H9 (cell line): ENCODE measurements around the gene ANKRD11. TPM values are rescaled to one million over a fixed set of nuclear protein-coding genes. Genes with fewer than 3 reads are reported as not detected.
A peak's percentile ranks its signal among the peaks of the same experiment; 100 is the strongest.

ENCODE experiments used
- DNase-seq: peaks from one replicate; pipeline ENCODE4 v3.0.0-alpha.2; 2017
- H2AFZ ChIP-seq: one replicate; pipeline ENCODE4 v1.6.1; 2013; ENCODE audit warnings: mild to moderate bottlenecking, low read length, control low read depth, moderate library complexity
- H2AK5ac ChIP-seq: 2 replicates; pipeline ENCODE4 v1.6.1; 2013; ENCODE audit warnings: low read length, control low read depth, mixed read lengths; ENCODE audit not compliant: insufficient read length
- H2BK120ac ChIP-seq: one replicate; pipeline ENCODE4 v1.6.1; 2013; ENCODE audit warnings: low read depth, mild to moderate bottlenecking, low read length, control low read depth, inconsistent platforms; ENCODE audit not compliant: poor library complexity, severe bottlenecking
- H2BK12ac ChIP-seq: 2 replicates; pipeline ENCODE4 v1.6.1; 2013; ENCODE audit warnings: low read length, control low read depth, mixed read lengths, low read depth; ENCODE audit not compliant: insufficient read length
- H2BK15ac ChIP-seq: 2 replicates; pipeline ENCODE4 v1.6.1; 2013; ENCODE audit warnings: low read depth, low read length, control low read depth
- H2BK20ac ChIP-seq: one replicate; pipeline ENCODE4 v1.6.1; 2013; ENCODE audit warnings: low read depth, mild to moderate bottlenecking, low read length, control low read depth, inconsistent platforms; ENCODE audit not compliant: poor library complexity, severe bottlenecking
- H2BK5ac ChIP-seq: 2 replicates; pipeline ENCODE4 v1.6.1; 2013; ENCODE audit warnings: low read length, control low read depth, mixed read lengths; ENCODE audit not compliant: insufficient read length
- H3K14ac ChIP-seq: 2 replicates; pipeline ENCODE4 v1.6.1; 2013; ENCODE audit warnings: low read length, control low read depth; ENCODE audit not compliant: insufficient read depth
- H3K18ac ChIP-seq: 2 replicates; pipeline ENCODE4 v1.6.1; 2013; ENCODE audit warnings: low read depth, mild to moderate bottlenecking, mixed read lengths, low read length, control low read depth; ENCODE audit not compliant: insufficient read length
- H3K23ac ChIP-seq: 2 replicates; pipeline ENCODE4 v1.6.1; 2013; ENCODE audit warnings: low read length, control low read depth, mixed read lengths, low read depth; ENCODE audit not compliant: insufficient read length
- H3K23me2 ChIP-seq: 2 replicates; pipeline ENCODE4 v1.6.1; 2013; ENCODE audit warnings: low read depth, mild to moderate bottlenecking, mixed read lengths, low read length, control low read depth; ENCODE audit not compliant: insufficient read length, poor library complexity, severe bottlenecking
- H3K27ac ChIP-seq: 2 replicates; pipeline ENCODE4 v1.5.1; 2013; ENCODE audit warnings: low read length, control low read depth, mixed read lengths, low read depth; ENCODE audit not compliant: insufficient read length
- H3K27me3 ChIP-seq: 2 replicates; pipeline ENCODE4 v1.6.1; 2013; ENCODE audit warnings: low read length, control low read depth, inconsistent platforms; ENCODE audit not compliant: insufficient read depth
- H3K4ac ChIP-seq: 2 replicates; pipeline ENCODE4 v1.6.1; 2013; ENCODE audit warnings: low read depth, mild to moderate bottlenecking, control low read depth, inconsistent platforms, low read length, moderate library complexity
- H3K4me1 ChIP-seq: 2 replicates; pipeline ENCODE4 v1.6.1; 2013; ENCODE audit warnings: low read length, control low read depth, inconsistent platforms; ENCODE audit not compliant: insufficient read depth
- H3K4me2 ChIP-seq: 2 replicates; pipeline ENCODE4 v1.6.1; 2013; ENCODE audit warnings: low read length, control low read depth, mixed read lengths; ENCODE audit not compliant: insufficient read length, insufficient read depth
- H3K56ac ChIP-seq: 2 replicates; pipeline ENCODE4 v1.6.1; 2013; ENCODE audit warnings: low read depth, mild to moderate bottlenecking, mixed read lengths, low read length, control low read depth; ENCODE audit not compliant: insufficient read length
- H3K79me1 ChIP-seq: 2 replicates; pipeline ENCODE4 v1.6.1; 2013; ENCODE audit warnings: low read depth, mild to moderate bottlenecking, moderate library complexity, low read length, control low read depth, inconsistent platforms; ENCODE audit not compliant: insufficient read depth, poor library complexity, severe bottlenecking
- H3K79me2 ChIP-seq: 2 replicates; pipeline ENCODE4 v1.6.1; 2013; ENCODE audit warnings: low read length, control low read depth, inconsistent platforms; ENCODE audit not compliant: insufficient read depth
- H3K9ac ChIP-seq: 2 replicates; pipeline ENCODE4 v1.6.1; 2013; ENCODE audit warnings: low read length, control low read depth, mixed read lengths; ENCODE audit not compliant: insufficient read length; ENCODE audit errors: extremely low read depth
- H3K9me3 ChIP-seq: one replicate; pipeline ENCODE4 v1.6.1; 2013; ENCODE audit warnings: low read depth, low read length, inconsistent platforms; ENCODE audit not compliant: control insufficient read depth
- H3T11ph ChIP-seq: one replicate; pipeline ENCODE4 v1.6.1; 2013; ENCODE audit warnings: mild to moderate bottlenecking, low read length, control low read depth, inconsistent platforms
- H4K20me1 ChIP-seq: one replicate; pipeline ENCODE4 v1.6.1; 2013; ENCODE audit not compliant: control insufficient read depth, insufficient read length, insufficient read depth
- H4K5ac ChIP-seq: 2 replicates; pipeline ENCODE4 v1.6.1; 2013; ENCODE audit warnings: low read depth, mild to moderate bottlenecking, mixed read lengths, low read length, control low read depth; ENCODE audit not compliant: insufficient read length
- H4K8ac ChIP-seq: replicated peaks from 2 replicates; pipeline ENCODE4 v1.6.1; 2013; ENCODE audit warnings: low read length, control low read depth, mixed read lengths, low read depth; ENCODE audit not compliant: insufficient read length
- H4K91ac ChIP-seq: 2 replicates; pipeline ENCODE4 v1.6.1; 2013; ENCODE audit warnings: low read depth, mild to moderate bottlenecking, moderate library complexity, mixed read lengths, low read length, control low read depth; ENCODE audit not compliant: insufficient read length
- H3K27ac Mint-ChIP-seq, 3 experiments: 2 replicates in 2 of 3; 3 replicates in 1 of 3; pipeline ENCODE4 v1.8.0; 2020 to 2021; ENCODE audit warnings: mixed read lengths in 3 of 3, mild to moderate bottlenecking in 1 of 3, moderate library complexity in 1 of 3
- H3K27me3 Mint-ChIP-seq: 2 replicates; pipeline ENCODE4 v1.8.0; 2021; ENCODE audit warnings: low read depth, mild to moderate bottlenecking, moderate library complexity, mixed read lengths
- H3K36me3 Mint-ChIP-seq, 3 experiments: 2 replicates in 2 of 3; 3 replicates in 1 of 3; pipeline ENCODE4 v1.8.0; 2020 to 2021; ENCODE audit warnings: low read depth in 3 of 3, mixed read lengths in 3 of 3; ENCODE audit not compliant: insufficient read depth in 1 of 3
- H3K4me1 Mint-ChIP-seq, 2 experiments: 2 replicates each; pipeline ENCODE4 v1.8.0; 2020; ENCODE audit warnings: mixed read lengths in 2 of 2
- H3K4me3 Mint-ChIP-seq, 2 experiments: 2 replicates in 1 of 2; 3 replicates in 1 of 2; pipeline ENCODE4 v1.8.0; 2020 to 2021; ENCODE audit warnings: mild to moderate bottlenecking in 2 of 2, mixed read lengths in 2 of 2, moderate library complexity in 1 of 2
- H3K9me3 Mint-ChIP-seq, 2 experiments: 2 replicates in 1 of 2; 3 replicates in 1 of 2; pipeline ENCODE4 v1.8.0; 2020; ENCODE audit warnings: mild to moderate bottlenecking in 2 of 2, mixed read lengths in 2 of 2, moderate library complexity in 1 of 2
- WGBS: extraction: QIAGEN DNeasy Blood & Tissue Kit; methylation state at CpG from one replicate; pipeline ENCODE4 v1.1.7; 2013; ENCODE audit warnings: missing lambda C conversion rate, low lambda C conversion rate, mixed read lengths; ENCODE audit not compliant: insufficient read length; ENCODE audit errors: extremely low coverage; 5-methylcytosine and 5-hydroxymethylcytosine counted together
- total RNA-seq: library from RNA; stranded (reverse); gene quantifications from 2 replicates; pipeline ENCODE4 v1.2.1, GENCODE V29; 2021
- TF ChIP-seq, protein P1 (sequence below): fragments of 200-600 bp; sonication (generic); conservative IDR thresholded peaks from 3 replicates; pipeline ENCODE4 v1.8.0; 2021; ENCODE audit warnings: antibody characterized with exemption, mild to moderate bottlenecking

Gene ANKRD11
- total RNA-seq, 1 experiment from 2014 or later, result 181 TPM

DNA sequence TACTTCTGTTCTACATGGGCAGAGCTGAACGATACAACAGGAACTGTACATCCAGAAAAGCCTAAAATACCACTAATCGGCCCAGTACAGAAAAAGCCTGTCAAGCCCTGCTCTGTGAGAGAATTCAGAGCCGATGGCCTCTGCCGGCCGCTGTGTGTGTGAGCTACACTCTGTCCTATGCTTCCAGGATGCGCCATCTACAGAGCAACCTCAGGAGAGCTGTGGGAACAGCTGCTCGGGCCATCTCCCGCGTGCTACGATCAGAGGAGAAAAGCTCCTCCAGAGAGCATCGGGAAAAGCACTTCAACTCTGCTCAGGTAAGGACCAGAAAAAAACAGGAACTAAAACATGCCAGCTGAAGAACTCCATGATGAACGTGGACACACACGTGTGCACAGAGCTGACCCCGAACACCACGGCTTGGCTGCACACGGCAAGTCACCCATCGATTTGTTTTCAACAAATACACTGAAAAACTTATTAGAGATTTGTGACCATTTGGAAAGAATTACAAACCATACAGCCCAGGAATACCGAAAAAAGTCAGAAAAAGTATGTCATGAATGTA lies 115.9 kb downstream of the ANKRD11 start:
- Histone ChIP-seq H3K18ac (no peak overlapping the region), H3K9me3 (no peaks in the 10 kb centered on the region), H2AFZ (no peak overlapping the region), H3K79me1 (peaks cover 3% of the 10 kb centered on the region), H2AK5ac (no peak overlapping the region), H3K4me1 (peaks cover 2% of the 10 kb centered on the region; the same call in 1 of the 2 replicates), H3T11ph (no peak overlapping the region), H3K4ac (no peak overlapping the region), H3K27ac (no peak overlapping the region), H3K27me3 (no peaks in the 10 kb centered on the region), H3K79me2 (peaks cover 84% of the 10 kb centered on the region), H4K91ac (no peak overlapping the region), H3K9ac (no peak overlapping the region), H4K8ac (no peak overlapping the region), H3K14ac (no peak overlapping the region; the same call in 1 of the 2 replicates), H3K23me2 (no peaks in the 10 kb centered on the region), H4K5ac (no peak overlapping the region), H2BK120ac (no peak overlapping the region), H3K23ac (no peak overlapping the region), H2BK20ac (no peak overlapping the region), H3K4me2 (no peak overlapping the region), H4K20me1 (peaks cover 3% of the 10 kb centered on the region), H2BK15ac (no peak overlapping the region), H3K56ac (no peak overlapping the region), H2BK12ac (no peak overlapping the region), H2BK5ac (no peak overlapping the region)
- Mint-ChIP-seq H3K9me3 (no peaks in the 10 kb centered on the region), H3K36me3 (peaks cover 3 to 5% (median 4%) of the 10 kb centered on the region in 3 experiments; a peak in 5 of 7 replicates), H3K27me3 (no peaks in the 10 kb centered on the region), H3K4me1 (peaks cover 50 to 62% of the 10 kb centered on the region in 2 experiments), H3K27ac (peak overlapping the region in 2 of 3 experiments; percentile 30 to 85; a peak in 4 of 7 replicates), H3K4me3 (no peak overlapping the region)
- no CpG with 5 or more reads among the region's 18 CpGs for WGBS
- TF ChIP-seq, protein P1, sequence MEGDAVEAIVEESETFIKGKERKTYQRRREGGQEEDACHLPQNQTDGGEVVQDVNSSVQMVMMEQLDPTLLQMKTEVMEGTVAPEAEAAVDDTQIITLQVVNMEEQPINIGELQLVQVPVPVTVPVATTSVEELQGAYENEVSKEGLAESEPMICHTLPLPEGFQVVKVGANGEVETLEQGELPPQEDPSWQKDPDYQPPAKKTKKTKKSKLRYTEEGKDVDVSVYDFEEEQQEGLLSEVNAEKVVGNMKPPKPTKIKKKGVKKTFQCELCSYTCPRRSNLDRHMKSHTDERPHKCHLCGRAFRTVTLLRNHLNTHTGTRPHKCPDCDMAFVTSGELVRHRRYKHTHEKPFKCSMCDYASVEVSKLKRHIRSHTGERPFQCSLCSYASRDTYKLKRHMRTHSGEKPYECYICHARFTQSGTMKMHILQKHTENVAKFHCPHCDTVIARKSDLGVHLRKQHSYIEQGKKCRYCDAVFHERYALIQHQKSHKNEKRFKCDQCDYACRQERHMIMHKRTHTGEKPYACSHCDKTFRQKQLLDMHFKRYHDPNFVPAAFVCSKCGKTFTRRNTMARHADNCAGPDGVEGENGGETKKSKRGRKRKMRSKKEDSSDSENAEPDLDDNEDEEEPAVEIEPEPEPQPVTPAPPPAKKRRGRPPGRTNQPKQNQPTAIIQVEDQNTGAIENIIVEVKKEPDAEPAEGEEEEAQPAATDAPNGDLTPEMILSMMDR, result no peak
- DNase-seq, result peak; percentile 71
